Right ventricle myocardium superior (tissue), 1 donor: ENCODE results near the gene HELZ2. TPM values are rescaled to one million over a fixed set of nuclear protein-coding genes. Genes with fewer than 3 reads are reported as not detected.
"Not testable (repeated sequence)": the region's sequence is repeated elsewhere in the genome, so short reads cannot be mapped to it uniquely, and the experiment has no call there.

Experiments used
- ATAC-seq: fragments of 200-7000 bp; cut with Tn5 transposase; one replicate; pipeline ENCODE4 v1.9.1; 2020; ENCODE audit warnings: mild to moderate bottlenecking; ENCODE audit not compliant: poor library complexity
- DNase-seq: peaks from one replicate; pipeline ENCODE4 v3.0.0-alpha.2; 2020
- intact Hi-C: fragments of 100-400 bp; cut with DNase I; formaldehyde crosslinking; loops from one replicate; pipeline ENCODE4 v1.11.2; 2022
- total RNA-seq: library from RNA; stranded (reverse); fragmentation: NEBNext Ultra II Directional; extraction: Animal tissue kit (Norgen Biotek cat#: 25700); gene quantifications from one replicate; pipeline ENCODE4 v1.2.1, GENCODE V29; 2021
- donor health status: DM: no; HTN: yes; CAD: no; lungs with severe emphysema.

Gene HELZ2
- total RNA-seq, 1 donor from 2014 or later, result 9.7 TPM

- DNase-seq (peak; percentile 83), ATAC-seq (peak; percentile 47)
- intact Hi-C loops, result no loop called here
Measured at GRCh38 chr20:63567386-63568169, 6.5 kb downstream of the HELZ2 start.

GRCh38 chr20:63567136-63567385 lies 7.0 kb downstream of the HELZ2 start:
- DNase-seq (no peak), ATAC-seq (peak; percentile 15)
- intact Hi-C loops, result no loop called here

GRCh38 chr20:63566395-63567135 lies 7.5 kb downstream of the HELZ2 start:
- no peak for DNase-seq
- intact Hi-C loops, result no loop called here
- ATAC-seq, result no peak

- intact Hi-C loops, result no loop called here
- ATAC-seq, result no peak
- no peak for DNase-seq
Measured at GRCh38 chr20:63565699-63566335, 8.2 kb downstream of the HELZ2 start.

- ATAC-seq, result no peak
- intact Hi-C loops, result no loop called here
- DNase-seq, result no peak
Measured at GRCh38 chr20:63565021-63565698, 8.9 kb downstream of the HELZ2 start.

- intact Hi-C loops, result no loop called here
- DNase-seq, result no peak
- ATAC-seq, result no peak
Measured at GRCh38 chr20:63564036-63564810, 9.8 kb downstream of the HELZ2 start.

- intact Hi-C loops, result no loop called here
- no peak for DNase-seq
- no peak for ATAC-seq
Measured at GRCh38 chr20:63563225-63563935, 10.7 kb downstream of the HELZ2 start.

- DNase-seq, result no peak
- no peak for ATAC-seq
- intact Hi-C loops, result no loop called here
Measured at GRCh38 chr20:63562461-63563224, 11.4 kb downstream of the HELZ2 start.

- no peak for ATAC-seq
- no peak for DNase-seq
- intact Hi-C loops, result no loop called here
Measured at GRCh38 chr20:63561624-63562396, 12.2 kb downstream of the HELZ2 start.

GRCh38 chr20:63560856-63561609 lies 13.0 kb downstream of the HELZ2 start:
- intact Hi-C loops, result no loop called here
- ATAC-seq (no peak), DNase-seq (no peak)

GRCh38 chr20:63560333-63560805 lies 13.7 kb downstream of the HELZ2 start:
- intact Hi-C loops, result no loop called here
- no peak for DNase-seq
- no peak for ATAC-seq

- ATAC-seq, DNase-seq, intact Hi-C loops: not testable (repeated sequence)
Measured at GRCh38 chr20:63559485-63560332, 14.3 kb downstream of the HELZ2 start.

- intact Hi-C loops, result no loop called here
- DNase-seq (no peak), ATAC-seq (no peak)
Measured at GRCh38 chr20:63558804-63559484, 15.1 kb downstream of the HELZ2 start.

GRCh38 chr20:63557481-63557891 lies 16.6 kb downstream of the HELZ2 start:
- ATAC-seq (no peak), DNase-seq (no peak)
- intact Hi-C loops, result no loop called here
